HTR-8/SVneo (cell line): ENCODE measurements around the gene CES4A.
A peak's percentile ranks its signal among the peaks of the same experiment; 100 is the strongest.
"Not testable (repeated sequence)": the region's sequence is repeated elsewhere in the genome, so short reads cannot be mapped to it uniquely, and the experiment has no call there.

Experiments used
- DNase-seq: peaks from one replicate; pipeline ENCODE4 v3.0.0; 2011; ENCODE audit warnings: low spot score, mixed read lengths; ENCODE audit not compliant: insufficient read length
- FAIRE-seq: peaks from 2 replicates; lab custom pipeline; 2011; peaks lifted over from hg19 to GRCh38; lab: Jason Lieb, UNC

The CES4A gene

DNA sequence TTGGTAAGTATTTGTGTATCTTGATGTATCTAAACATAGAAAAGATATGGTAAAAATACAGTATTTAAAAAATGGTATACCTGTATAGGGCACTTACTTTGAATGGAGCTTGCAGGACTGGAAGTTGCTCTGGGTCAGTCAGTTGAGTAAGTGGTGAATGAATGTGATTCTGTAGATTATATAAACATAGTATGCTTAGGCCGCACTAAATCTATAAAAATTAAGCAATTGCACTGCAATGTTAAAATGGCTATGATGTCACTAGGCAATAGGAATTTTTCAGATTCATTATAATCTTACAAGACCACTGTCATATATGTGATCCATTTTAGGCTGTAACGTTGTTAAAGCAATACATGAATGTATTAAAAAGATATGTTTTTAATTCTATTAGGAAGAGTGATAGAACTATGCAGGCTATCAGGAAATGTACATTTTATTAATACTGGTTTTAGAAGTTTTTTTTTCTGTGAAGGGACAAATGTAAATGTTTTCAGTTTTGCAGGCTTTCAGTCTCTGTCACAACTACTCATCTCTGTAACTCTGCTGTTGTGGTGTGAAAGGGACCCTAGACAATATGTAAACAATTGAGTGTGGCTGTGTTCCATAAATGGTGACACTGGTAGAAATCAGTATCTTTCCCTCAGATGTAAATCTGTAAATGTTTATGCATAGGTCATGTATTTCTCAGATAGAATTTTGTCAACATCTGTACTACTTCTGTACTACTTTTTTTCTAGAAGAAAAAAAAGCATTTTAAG is 51.1 kb downstream of the CES4A start:
- DNase-seq: no peak
- FAIRE-seq: no peak

DNA sequence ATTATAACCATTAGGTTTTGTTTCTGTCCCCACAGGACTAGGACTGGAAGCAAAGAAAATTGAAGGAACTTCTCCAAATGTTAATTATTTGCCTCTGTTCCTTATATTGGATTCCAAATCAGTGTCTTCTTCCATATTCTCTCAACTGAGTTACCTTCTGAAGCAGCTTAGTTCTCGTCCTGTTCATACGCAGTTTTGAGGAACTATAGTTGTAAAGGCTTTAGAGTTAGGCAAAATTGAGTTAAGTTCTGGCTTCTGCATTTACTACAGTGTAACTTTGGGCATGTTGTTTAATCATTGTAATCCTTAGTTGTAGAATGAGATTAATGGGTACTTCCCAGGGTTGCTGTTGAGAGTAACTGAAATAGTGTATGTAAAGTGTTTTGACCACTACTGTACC is 51.8 kb downstream of the CES4A start:
- DNase-seq (no peak), FAIRE-seq (no peak)

DNA sequence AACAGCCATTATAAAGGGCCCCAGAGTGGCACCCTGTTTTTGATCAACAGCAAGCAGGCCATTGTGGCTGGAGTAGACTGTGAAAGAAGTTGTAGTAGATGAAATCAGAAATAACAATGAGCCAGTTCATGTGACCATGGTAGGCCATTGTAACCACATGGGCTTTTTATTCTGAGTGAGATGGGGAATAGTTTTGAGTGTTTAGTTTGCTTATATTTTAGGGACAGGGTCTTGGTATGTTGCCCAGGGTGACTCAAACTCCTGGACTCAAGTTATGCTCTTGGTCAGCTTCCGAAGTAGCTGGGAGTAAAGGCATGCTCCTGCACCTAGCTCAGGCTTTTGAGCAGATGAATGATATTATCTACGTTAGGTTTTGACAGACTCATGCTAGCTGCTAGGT is 52.5 kb downstream of the CES4A start:
- FAIRE-seq: no peak
- no peak for DNase-seq

DNA sequence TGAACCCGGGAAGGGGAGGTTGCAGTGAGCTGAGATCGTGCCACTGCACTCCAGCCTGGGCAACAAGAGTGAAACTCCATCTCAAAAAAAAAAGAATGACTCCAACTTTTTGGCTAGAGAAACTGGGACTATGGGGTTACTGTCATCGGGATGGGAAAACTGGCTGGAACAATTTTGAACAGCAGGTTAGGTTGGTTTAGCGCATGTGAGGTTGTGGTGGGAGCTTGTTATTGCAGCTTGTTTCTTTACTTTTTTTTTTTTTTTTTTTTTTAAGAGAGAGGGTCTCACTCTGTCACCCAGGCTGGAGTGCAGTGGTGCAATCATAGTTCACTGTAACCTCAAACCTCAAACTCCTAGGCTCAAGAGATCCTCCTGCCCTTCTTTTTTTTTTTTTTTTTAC is 53.1 kb downstream of the CES4A start:
- FAIRE-seq, DNase-seq: not testable (repeated sequence)

DNA sequence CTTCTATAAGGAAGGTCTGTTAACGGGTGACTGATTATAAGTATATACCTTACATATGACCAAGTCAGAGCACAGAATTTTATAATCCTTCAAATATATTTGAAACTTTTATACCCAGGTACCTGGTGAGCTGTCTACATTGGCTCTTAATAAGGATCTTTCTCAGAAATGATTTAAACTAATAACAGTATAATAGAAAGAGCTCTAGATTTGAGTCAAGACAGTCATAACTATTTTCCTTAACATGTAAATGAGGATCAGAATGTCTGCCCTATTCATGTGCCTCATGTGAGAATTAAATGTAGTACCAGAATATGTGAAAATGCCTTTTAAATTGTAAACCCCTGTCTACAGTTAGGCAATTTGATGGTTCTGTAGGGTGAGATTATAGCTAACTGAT is 55.0 kb downstream of the CES4A start:
- no peak for FAIRE-seq
- DNase-seq: no peak

DNA sequence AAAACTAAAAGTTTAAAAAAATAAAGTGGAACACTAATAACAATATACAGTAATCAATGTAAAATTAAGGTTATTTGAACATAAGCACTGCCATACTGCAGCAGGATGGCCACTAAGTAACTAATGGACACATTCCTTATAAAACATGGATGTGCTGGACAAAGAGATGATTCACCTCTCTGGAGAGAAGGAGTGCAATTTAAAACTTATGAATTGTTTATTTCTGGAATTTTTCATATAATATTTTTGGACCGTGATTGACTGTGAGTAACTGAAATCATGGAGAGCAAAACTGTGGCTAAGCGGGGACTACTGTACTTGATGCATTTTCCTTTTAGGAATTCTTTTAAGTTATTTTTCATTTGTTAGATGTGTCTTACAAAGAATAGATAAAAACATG is 62.4 kb downstream of the CES4A start:
- no peak for FAIRE-seq

DNA sequence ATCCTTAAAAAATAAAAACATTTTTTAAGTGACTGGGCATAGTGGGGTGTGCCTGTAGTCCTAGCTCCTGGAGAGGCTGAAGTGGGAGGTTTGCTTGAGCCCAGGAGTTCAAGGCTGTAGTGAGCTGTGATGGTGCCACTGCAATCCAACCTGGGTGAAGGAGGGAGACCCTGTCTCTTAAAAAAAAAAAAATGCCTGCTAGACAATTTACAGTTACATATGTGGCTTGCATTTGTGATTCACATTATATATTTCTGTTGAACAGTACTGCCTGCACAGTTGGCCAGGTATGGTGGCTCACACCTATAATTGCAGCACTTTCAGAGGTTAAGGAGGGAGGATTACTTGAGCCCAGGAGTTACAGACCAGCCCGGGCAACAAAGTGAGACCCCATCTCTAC is 64.0 kb downstream of the CES4A start:
- FAIRE-seq: no peak
- no peak for DNase-seq

More for the DNA sequence above, 62.4 kb downstream of the CES4A start:
- DNase-seq: no peak

DNA sequence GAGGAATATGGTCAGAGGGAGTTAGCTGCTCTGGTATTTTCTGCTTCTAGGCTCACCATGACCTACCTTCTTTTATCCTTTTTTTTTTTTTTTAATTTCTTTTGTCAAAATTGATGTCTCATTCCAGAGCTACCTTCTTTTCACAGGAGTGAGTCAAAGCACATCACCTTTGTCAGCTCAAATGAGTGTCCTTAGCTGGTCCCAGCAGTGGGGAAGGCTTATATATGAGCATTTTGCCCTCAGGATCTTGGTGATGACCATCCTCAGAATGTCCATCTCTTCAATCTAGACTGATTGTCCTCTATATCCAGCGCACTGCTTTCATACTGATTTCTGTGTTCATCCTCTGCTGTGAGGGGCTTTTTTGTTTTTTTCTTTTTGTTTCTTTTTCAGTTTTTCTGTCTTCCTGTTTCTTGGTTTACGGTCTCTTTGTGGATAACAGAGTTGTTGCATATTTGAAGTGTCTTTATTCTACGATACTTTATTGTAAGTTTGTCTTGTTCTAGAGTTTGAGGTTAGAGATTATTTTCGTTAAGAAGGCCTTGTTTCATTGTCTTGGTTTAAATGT is 65.5 kb downstream of the CES4A start:
- no peak for FAIRE-seq
- DNase-seq: no peak

DNA sequence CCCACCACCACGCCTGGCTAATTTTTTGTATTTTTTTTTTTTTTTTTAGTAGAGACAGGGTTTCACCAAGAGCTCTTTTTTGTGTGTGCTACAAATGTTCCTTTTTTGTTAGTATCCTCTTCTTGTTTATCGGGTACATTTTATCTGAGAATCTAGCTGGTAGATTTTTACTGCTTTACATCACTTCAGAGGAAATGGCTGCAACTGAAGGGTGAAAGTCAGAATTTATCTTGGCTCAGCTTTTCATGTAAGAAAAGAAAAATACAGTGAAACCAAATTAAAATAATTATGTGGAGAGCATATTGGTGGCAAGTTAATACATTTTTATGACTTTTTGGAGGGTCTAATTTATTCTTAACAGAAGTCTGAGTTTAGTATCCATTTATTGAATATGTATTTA is 66.5 kb downstream of the CES4A start:
- FAIRE-seq (no peak), DNase-seq (no peak)

DNA sequence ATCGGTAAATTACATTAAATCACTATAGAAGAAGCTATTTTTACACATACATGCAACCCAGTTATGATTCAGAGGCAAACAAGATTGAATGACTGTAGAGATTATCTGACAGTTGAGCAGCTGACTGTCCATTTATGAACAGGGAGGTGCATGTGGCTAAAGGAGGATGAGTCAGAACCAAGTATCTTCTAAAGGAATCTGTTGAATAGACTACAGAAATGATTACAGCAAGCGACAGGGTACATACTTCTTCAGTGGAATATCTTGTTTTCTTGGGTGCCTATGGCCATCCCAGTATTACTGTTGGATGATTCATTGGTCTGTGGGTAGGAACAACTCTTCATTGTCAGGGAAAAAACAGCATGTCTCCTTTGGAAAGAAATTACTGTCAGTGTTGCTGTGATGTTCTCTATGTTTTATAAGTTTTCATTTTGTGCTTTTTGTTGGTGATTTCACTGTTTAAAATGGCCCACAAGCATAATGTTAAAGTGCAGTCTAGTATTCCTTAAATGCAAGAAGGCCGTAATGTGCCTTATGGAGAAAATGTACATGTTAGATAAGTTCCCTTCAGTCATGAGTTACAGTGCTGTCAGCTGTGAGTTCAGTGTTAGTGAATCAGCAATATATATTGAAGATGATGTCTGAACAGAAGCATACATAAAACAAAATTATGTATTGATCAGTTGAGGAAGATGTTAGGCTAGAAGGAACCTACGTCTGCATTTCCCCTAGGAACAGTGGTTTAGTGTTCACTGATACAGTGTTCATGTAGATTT is 67.5 kb downstream of the CES4A start:
- FAIRE-seq (peak; percentile 98), DNase-seq (peak; percentile 90)
